ENCODE results near the gene BTBD18. TPM values are rescaled to one million over a fixed set of nuclear protein-coding genes. Genes with fewer than 3 reads are reported as not detected.

Gene BTBD18
- total RNA-seq, 2 donors from 2014 or later = not detected

- H3K9me3 ChIP-seq = no peaks in the 10 kb centered on the region
These were observed 21.5 kb upstream of the BTBD18 start for GRCh38 chr11:57773026-57773598.

GRCh38 chr11:57772562-57772961, 20.9 kb upstream of the BTBD18 start:
- no peak overlapping the region for H3K27ac ChIP-seq
- peaks cover 0 to 96% of the 10 kb centered on the region in 2 donors for H3K4me1 ChIP-seq
- no peak overlapping the region for H3K4me3 ChIP-seq
- H3K36me3 ChIP-seq = no peaks in the 10 kb centered on the region
- H3K9me3 ChIP-seq = no peaks in the 10 kb centered on the region
- DNase-seq (ENCODE audit: low spot score) = no peak
- TF ChIP-seq, protein P1, sequence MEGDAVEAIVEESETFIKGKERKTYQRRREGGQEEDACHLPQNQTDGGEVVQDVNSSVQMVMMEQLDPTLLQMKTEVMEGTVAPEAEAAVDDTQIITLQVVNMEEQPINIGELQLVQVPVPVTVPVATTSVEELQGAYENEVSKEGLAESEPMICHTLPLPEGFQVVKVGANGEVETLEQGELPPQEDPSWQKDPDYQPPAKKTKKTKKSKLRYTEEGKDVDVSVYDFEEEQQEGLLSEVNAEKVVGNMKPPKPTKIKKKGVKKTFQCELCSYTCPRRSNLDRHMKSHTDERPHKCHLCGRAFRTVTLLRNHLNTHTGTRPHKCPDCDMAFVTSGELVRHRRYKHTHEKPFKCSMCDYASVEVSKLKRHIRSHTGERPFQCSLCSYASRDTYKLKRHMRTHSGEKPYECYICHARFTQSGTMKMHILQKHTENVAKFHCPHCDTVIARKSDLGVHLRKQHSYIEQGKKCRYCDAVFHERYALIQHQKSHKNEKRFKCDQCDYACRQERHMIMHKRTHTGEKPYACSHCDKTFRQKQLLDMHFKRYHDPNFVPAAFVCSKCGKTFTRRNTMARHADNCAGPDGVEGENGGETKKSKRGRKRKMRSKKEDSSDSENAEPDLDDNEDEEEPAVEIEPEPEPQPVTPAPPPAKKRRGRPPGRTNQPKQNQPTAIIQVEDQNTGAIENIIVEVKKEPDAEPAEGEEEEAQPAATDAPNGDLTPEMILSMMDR (IDR thresholded peaks at IDR 0.05) = no peak
- H3K27me3 ChIP-seq = no peaks in the 10 kb centered on the region

More at GRCh38 chr11:57773026-57773598, 21.5 kb upstream of the BTBD18 start:
- TF ChIP-seq, protein P1 (IDR thresholded peaks at IDR 0.05) = no peak
- no peak for DNase-seq (ENCODE audit: low spot score)
- H3K36me3 ChIP-seq = no peaks in the 10 kb centered on the region
- H3K4me3 ChIP-seq = no peak overlapping the region
- no peaks in the 10 kb centered on the region for H3K27me3 ChIP-seq
- H3K27ac ChIP-seq = no peak overlapping the region
- H3K4me1 ChIP-seq = peaks cover 0 to 96% of the 10 kb centered on the region in 2 donors

DNA sequence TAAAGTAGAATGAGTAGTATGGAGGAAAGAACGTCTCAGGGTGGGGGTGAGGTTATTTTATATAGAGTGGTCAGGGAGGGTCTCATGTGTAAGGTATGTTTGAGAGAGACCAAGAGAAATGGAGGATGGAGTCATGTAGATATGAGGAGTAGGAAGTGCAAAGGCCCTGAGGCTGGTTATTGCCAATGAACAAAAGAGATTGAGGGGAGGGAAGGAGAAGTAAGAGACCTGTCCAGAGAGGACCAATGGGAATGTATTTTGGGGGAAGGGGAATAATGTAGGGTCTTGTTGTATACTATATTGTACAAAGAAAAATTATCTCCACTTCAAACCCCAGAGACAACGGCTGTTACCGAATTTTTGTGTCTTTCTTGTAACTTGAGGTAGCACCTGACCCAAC, 19.7 kb upstream of the BTBD18 start:
- TF ChIP-seq, protein P1 (IDR thresholded peaks at IDR 0.05) = no peak

GRCh38 chr11:57770793-57771192, 19.2 kb upstream of the BTBD18 start:
- Histone ChIP-seq H3K4me1 (peaks cover 0 to 92% of the 10 kb centered on the region in 2 donors), H3K9me3 (no peaks in the 10 kb centered on the region), H3K4me3 (no peak overlapping the region), H3K36me3 (no peaks in the 10 kb centered on the region), H3K27me3 (no peaks in the 10 kb centered on the region), H3K27ac (no peak overlapping the region)
- TF ChIP-seq, protein P1 (IDR thresholded peaks at IDR 0.05) = no peak
- DNase-seq (ENCODE audit: low spot score) = no peak

More for the DNA sequence above, 19.7 kb upstream of the BTBD18 start:
- Histone ChIP-seq H3K36me3 (no peaks in the 10 kb centered on the region), H3K27ac (no peak overlapping the region), H3K4me1 (peaks cover 0 to 93% of the 10 kb centered on the region in 2 donors), H3K4me3 (no peak overlapping the region), H3K27me3 (no peaks in the 10 kb centered on the region), H3K9me3 (no peaks in the 10 kb centered on the region)
- DNase-seq (ENCODE audit: low spot score) = no peak

DNA sequence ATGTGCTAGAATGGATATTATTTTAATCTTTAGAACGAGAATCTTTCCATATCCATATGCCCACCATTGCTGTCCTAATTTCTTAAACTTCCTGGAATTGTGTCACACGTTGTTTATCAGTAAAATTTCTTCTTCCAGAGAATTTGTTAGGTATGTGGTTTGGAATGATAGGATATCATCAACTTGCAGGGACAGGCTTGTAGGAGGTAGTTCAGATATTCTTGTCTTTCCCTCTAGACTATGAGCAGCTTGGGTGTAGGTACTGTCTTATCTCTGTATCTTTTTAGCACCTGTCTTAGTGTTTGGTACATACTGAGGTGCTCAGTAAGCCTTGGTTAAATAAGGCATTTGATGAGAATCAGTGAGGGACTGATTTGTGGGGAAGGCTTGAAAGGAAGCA, 13.4 kb upstream of the BTBD18 start:
- H3K9me3 ChIP-seq = no peaks in the 10 kb centered on the region
- DNase-seq (ENCODE audit: low spot score) = no peak
- peak overlapping the region in 1 of 2 donors; percentile 67 for H3K4me3 ChIP-seq
- TF ChIP-seq, protein P1 (IDR thresholded peaks at IDR 0.05) = no peak
- no peaks in the 10 kb centered on the region for H3K27me3 ChIP-seq
- peak overlapping the region in 1 of 2 donors; percentile 97 for H3K27ac ChIP-seq
- H3K36me3 ChIP-seq = no peaks in the 10 kb centered on the region
- H3K4me1 ChIP-seq = peaks cover 0 to 58% of the 10 kb centered on the region in 2 donors

- Histone ChIP-seq H3K9me3 (no peaks in the 10 kb centered on the region), H3K36me3 (no peaks in the 10 kb centered on the region), H3K27me3 (no peaks in the 10 kb centered on the region), H3K27ac (peak overlapping the region; percentile 92 to 97), H3K4me1 (peaks cover 0 to 54% of the 10 kb centered on the region in 2 donors), H3K4me3 (peak overlapping the region; percentile 66 to 67)
- TF ChIP-seq, protein P1 (IDR thresholded peaks at IDR 0.05) = no peak
- no peak for DNase-seq (ENCODE audit: low spot score)
These were observed 12.9 kb upstream of the BTBD18 start for GRCh38 chr11:57764566-57764965.
